CD4-positive, alpha-beta T cell treated with Interleukin-12 subunit alpha and Interleukin-12 subunit beta, for 1 hour (primary cell): Measurements from ENCODE around the gene YJEFN3.
A peak's percentile ranks its signal among the peaks of the same experiment; 100 is the strongest.

Source experiments
- DNase-seq: peaks from one replicate; pipeline ENCODE4 v3.0.0-alpha.2; 2020

The YJEFN3 gene

GRCh38 chr19:19524053-19524452, 4.7 kb upstream of the YJEFN3 start:
- no peak for DNase-seq

GRCh38 chr19:19525611-19526380, 2.9 kb upstream of the YJEFN3 start:
- no peak for DNase-seq

GRCh38 chr19:19526581-19527370, 1.9 kb upstream of the YJEFN3 start:
- no peak for DNase-seq

GRCh38 chr19:19527371-19527656, 1.4 kb upstream of the YJEFN3 start:
- no peak for DNase-seq

DNA sequence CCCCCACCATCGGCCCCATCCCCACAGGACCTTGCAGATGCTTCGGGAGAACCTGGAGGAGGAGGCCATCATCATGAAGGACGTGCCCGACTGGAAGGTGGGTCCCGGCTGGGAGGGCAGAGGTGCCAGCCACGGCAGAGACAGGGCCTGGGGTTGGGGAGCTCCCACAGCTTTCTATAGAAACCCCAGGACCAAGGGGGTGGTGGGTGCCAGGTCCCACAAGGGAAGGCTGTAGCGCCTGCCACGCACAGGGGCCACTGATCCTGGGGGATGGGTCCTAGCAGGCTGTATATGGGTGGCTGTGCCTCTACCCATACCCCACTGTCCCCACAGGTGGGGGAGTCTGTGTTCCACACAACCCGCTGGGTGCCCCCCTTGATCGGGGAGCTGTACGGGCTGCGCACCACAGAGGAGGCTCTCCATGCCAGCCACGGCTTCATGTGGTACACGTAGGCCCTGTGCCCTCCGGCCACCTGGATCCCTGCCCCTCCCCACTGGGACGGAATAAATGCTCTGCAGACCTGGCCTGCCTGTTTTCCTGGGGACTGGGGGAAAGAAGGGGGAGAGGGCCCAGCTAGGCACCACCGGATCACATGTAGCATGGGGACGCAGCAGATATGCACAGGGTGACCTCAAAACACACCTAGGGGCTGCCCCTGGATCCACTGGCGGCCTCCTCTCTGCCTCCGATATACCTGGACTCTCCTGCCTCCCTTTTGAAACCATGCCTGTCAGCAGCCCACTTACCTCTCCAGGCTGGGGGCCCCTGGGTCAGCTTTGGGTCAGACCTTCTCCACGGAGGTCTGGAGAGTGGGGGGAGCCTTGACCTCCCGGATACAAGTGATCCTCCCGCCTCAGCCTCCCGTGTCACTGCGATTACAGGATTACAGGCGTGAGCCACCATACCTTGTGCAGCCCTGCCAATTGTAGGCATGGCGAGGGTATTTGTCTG, 761 bp upstream of the YJEFN3 start:
- DNase-seq, result no peak

DNA sequence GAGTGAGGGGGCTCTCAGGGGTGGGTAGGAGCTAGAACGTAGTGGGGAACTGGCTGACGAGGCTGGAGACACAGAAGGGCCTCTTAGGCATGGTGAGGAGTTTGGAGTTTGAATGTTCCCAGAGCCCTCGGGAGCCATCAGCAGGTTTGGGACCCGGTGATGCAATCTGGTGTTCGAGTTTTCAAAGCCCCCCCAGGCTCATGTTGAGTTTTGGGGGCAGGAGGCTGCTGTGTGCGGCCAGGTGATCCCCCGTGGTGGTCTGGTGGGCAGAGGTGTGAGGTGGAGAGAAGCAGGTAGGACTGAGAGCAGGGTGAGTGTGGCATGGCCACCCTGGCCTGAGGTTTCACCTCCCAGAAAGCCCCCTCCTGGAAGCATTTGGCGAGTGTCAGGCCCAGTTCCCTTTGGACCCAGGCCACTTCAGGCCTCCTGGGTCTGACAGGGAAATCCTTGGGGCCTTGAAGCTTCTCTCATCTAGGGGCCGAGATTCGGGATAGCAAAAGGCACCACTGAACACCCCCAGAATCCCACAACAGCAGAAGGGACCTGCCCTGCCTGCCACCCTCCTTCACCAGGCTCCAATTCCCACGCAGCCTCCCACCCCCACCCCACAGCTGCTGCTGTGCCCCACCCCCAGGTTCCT, 1.2 kb downstream of the YJEFN3 start:
- DNase-seq, result no peak

GRCh38 chr19:19530423-19530804, 1.7 kb downstream of the YJEFN3 start:
- DNase-seq, result no peak

- no peak for DNase-seq
Observed at GRCh38 chr19:19530889-19531288, 2.2 kb downstream of the YJEFN3 start.

GRCh38 chr19:19531951-19532805, 3.5 kb downstream of the YJEFN3 start:
- DNase-seq, result peak; percentile 86

DNA sequence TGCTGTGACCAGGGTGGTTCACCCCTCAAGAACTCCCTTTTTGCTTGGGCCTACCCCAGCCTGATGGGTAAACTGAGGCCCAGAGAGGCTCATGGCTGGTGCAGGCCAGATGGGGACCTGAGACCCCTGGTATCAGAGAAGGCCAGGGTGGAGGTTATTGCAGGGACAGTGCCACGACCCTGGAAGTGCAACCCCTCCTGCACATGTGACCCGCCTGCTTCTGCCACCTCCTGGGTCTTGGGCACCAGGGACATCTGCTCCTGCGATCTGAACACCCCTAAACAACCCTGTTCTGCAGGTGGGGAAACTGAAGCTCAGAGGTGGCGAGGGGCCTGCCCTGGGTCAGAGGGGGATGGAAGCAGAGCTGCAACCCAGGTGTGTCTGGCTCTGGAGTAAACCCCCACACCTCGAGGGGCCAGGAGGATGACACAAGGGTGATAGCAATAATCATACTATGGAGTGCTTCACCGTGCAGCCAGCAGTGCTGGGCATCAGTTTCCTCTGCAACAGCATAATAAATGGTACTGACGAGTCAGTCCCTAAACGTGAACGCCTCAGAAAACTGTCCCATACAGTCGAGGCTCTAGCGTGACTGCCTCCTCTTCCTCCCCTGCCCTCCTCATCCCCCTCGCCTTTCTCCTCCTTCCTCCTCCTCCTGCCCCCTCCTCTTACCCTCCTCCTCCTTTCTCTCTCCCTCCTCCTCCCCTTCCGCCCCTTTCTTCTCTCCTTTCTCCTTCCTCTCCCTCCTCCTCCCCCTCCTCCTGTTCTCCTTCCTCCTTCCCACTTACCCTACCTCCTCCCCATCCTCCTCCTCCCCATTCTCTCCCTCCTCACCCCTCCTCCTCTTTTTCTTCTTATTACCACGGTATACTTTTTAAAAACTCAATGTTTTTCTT, 4.3 kb downstream of the YJEFN3 start:
- no peak for DNase-seq

DNA sequence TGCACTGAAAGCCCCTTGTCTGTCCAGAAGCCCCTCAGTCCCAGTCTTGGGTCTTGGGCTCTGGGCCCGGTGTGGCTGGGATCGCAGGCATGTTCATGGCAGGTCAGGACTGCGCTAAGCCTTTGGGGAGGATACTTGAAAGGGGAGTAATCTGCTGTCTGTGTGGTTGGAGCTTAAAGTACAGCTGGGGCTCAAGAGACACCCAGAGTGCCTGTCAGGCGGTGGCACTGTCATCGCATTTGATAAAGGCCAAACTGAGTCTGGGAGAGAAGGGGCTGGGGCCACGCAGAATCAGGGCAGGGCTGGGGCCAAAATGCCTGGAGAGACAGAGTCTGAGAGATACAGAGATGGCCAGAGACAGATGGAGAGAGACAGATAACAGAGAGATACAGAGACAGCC, 5.1 kb downstream of the YJEFN3 start:
- no peak for DNase-seq

DNA sequence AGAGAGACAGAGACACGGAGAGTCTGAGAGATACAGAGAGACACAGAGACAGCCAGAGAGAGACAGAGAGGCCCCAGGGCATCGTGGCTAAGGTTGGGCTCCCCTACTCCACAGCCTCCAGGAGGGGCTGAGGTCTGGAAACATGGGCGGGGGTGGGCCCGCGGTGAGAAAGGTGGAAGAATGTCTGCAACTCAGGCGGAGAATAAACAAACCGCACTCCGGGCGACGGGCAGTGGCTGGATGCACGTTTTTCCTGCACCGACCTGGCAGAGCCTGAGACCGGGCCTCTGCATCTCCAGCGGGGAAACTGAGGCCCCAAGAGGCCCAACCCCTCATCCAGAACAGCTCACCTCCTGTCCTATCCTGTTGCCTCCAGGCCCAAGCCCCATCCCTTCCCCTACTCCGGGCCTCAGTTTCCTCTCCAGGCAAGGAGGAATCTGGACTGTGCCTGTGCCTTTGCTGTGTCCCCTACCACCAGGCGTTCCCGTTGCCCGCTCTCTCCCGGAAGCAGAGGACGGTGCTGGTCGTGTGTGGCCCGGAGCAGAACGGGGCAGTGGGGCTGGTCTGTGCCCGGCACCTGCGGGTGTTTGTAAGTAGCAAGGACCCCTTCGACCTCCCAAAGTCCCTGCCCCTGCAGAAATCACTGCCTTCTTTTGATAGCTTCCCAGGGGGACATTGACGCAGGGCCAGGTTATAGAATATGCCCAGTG, 6.0 kb downstream of the YJEFN3 start:
- DNase-seq, result no peak

- DNase-seq, result no peak
Observed at GRCh38 chr19:19535311-19536191, 6.8 kb downstream of the YJEFN3 start.

- DNase-seq, result peak; percentile 43
Observed at GRCh38 chr19:19537075-19538048, 8.7 kb downstream of the YJEFN3 start.

- DNase-seq, result peak; percentile 49
Observed at GRCh38 chr19:19538061-19538784, 9.5 kb downstream of the YJEFN3 start, which contains the start of gene CILP2. Gene CILP2, plus strand, starts transcription at chr19:19538265. Its CDS starts 85 bp downstream, at chr19:19538350.

GRCh38 chr19:19538785-19539166, 10.1 kb downstream of the YJEFN3 start:
- DNase-seq, result no peak

DNA sequence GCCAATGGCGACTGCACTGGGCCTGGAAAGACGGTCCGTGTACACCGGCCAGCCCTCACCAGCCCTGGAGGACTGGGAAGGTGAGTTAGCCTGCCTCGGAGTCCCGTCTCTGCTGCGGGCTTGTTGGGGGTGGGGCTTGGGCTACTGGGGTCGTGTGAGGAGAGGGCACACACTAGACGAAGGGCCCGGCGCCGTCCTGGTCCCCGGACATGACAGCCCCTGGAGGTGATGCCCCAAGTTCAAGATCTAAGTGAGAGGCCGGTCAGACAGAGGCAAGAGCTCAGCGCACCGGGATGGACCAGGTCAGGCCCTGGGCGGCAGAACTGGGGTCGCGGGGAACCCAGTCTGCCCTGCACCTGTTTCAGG, 11.0 kb downstream of the YJEFN3 start:
- DNase-seq, result no peak
